Measurements from ENCODE around the gene CLN6.
"Not testable (repeated sequence)": the region's sequence is repeated elsewhere in the genome, so short reads cannot be mapped to it uniquely, and the experiment has no call there.

The CLN6 gene

GRCh38 chr15:68190048-68190447 is 39.5 kb downstream of the CLN6 start:
- no peak for DNase-seq (ENCODE audit: low read depth in 2 of 2)

GRCh38 chr15:68188647-68189046 is 40.9 kb downstream of the CLN6 start:
- no peak for DNase-seq (ENCODE audit: low read depth in 2 of 2)

GRCh38 chr15:68187559-68187958 is 42.0 kb downstream of the CLN6 start:
- no peak for DNase-seq (ENCODE audit: low read depth in 2 of 2)

GRCh38 chr15:68186671-68187397 is 42.7 kb downstream of the CLN6 start:
- DNase-seq (ENCODE audit: low read depth in 2 of 2) = no peak

GRCh38 chr15:68184616-68185480 is 44.7 kb downstream of the CLN6 start:
- no peak for DNase-seq (ENCODE audit: low read depth in 2 of 2)

- DNase-seq (ENCODE audit: low read depth in 2 of 2) = no peak
Observed at GRCh38 chr15:68183616-68184315, 45.8 kb downstream of the CLN6 start.

- DNase-seq (ENCODE audit: low read depth in 2 of 2) = no peak
Observed at GRCh38 chr15:68177742-68178141, 51.8 kb downstream of the CLN6 start.

GRCh38 chr15:68176601-68177000 is 52.9 kb downstream of the CLN6 start:
- DNase-seq (ENCODE audit: low read depth in 2 of 2) = no peak

GRCh38 chr15:68175526-68175925 is 54.0 kb downstream of the CLN6 start:
- DNase-seq (ENCODE audit: low read depth in 2 of 2) = no peak

- DNase-seq (ENCODE audit: low read depth in 2 of 2) = no peak
Observed at GRCh38 chr15:68173119-68173518, 56.4 kb downstream of the CLN6 start.

- DNase-seq (ENCODE audit: low read depth in 2 of 2) = not testable (repeated sequence)
Observed at GRCh38 chr15:68172037-68172436, 57.5 kb downstream of the CLN6 start.

GRCh38 chr15:68166847-68167246 is 62.7 kb downstream of the CLN6 start:
- DNase-seq (ENCODE audit: low read depth in 2 of 2) = no peak

GRCh38 chr15:68163191-68163590 is 66.3 kb downstream of the CLN6 start:
- DNase-seq (ENCODE audit: low read depth in 2 of 2) = no peak

GRCh38 chr15:68158046-68158628 is 71.4 kb downstream of the CLN6 start:
- DNase-seq (ENCODE audit: low read depth in 2 of 2) = no peak

- DNase-seq (ENCODE audit: low read depth in 2 of 2) = no peak
Observed at GRCh38 chr15:68157074-68157473, 72.5 kb downstream of the CLN6 start.
